Spleen (tissue), 7 donors: ENCODE data around the gene SPDYC.

Experiments used
- POLR2A ChIP-seq, 3 donors: fragments of 450-650 bp; IDR thresholded peaks; one replicate each; pipeline ENCODE4 v1.5.1; 2017; ENCODE audit warnings: antibody characterized with exemption in 3 of 3, mild to moderate bottlenecking in 1 of 3
- POLR2AphosphoS5 ChIP-seq, 3 donors: sonication (generic); formaldehyde crosslinking; IDR thresholded peaks; one replicate each; pipeline ENCODE4 v1.5.1; 2017; ENCODE audit warnings: antibody characterized with exemption in 3 of 3
- TF ChIP-seq, protein P1 (sequence below), 11 experiments: fragments of 200-600 bp in 7 of 11; fragments of 450-650 bp in 4 of 11; sonication (generic) in 4 of 11; IDR thresholded peaks in 8 of 11; conservative IDR thresholded peaks in 3 of 11; 1 replicate in 7 of 11; 2 replicates in 4 of 11; pipeline versions ENCODE4 v1.4.0 to v1.8.0; 2016 to 2021; ENCODE audit warnings: antibody characterized with exemption in 11 of 11, inconsistent platforms in 4 of 11, mild to moderate bottlenecking in 1 of 11
- donor health status: DM: no; HTN: no; CAD: no; lungs with moderate emphysema.
- donor health status: DM: no; HTN: no; CAD: no.
- donor health status: DM: no; HTN: no; CAD: no.

- TF ChIP-seq, protein P1, sequence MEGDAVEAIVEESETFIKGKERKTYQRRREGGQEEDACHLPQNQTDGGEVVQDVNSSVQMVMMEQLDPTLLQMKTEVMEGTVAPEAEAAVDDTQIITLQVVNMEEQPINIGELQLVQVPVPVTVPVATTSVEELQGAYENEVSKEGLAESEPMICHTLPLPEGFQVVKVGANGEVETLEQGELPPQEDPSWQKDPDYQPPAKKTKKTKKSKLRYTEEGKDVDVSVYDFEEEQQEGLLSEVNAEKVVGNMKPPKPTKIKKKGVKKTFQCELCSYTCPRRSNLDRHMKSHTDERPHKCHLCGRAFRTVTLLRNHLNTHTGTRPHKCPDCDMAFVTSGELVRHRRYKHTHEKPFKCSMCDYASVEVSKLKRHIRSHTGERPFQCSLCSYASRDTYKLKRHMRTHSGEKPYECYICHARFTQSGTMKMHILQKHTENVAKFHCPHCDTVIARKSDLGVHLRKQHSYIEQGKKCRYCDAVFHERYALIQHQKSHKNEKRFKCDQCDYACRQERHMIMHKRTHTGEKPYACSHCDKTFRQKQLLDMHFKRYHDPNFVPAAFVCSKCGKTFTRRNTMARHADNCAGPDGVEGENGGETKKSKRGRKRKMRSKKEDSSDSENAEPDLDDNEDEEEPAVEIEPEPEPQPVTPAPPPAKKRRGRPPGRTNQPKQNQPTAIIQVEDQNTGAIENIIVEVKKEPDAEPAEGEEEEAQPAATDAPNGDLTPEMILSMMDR (IDR thresholded peaks at IDR 0.05 in 8 of 11, conservative IDR thresholded peaks at IDR 0.05 in 3 of 11), result peak in 1 of 11 experiments; percentile 13
- TF ChIP-seq POLR2A (IDR thresholded peaks at IDR 0.05) (no peak), POLR2AphosphoS5 (IDR thresholded peaks at IDR 0.05) (peak; percentile 35 to 58 (median 40))
Measured at GRCh38 chr11:65150509-65151299, 19.3 kb upstream of the SPDYC start.
